Aorta (tissue), 5 donors: Measurements from ENCODE around the gene USP24. TPM values are rescaled to one million over a fixed set of nuclear protein-coding genes. Genes with fewer than 3 reads are reported as not detected.
A peak's percentile ranks its signal among the peaks of the same experiment; 100 is the strongest.
"Not testable (repeated sequence)": the region's sequence is repeated elsewhere in the genome, so short reads cannot be mapped to it uniquely, and the experiment has no call there.

Source experiments
- ATAC-seq: fragments of 200-7000 bp; cut with Tn5 transposase; one replicate; pipeline ENCODE4 v1.9.1; 2022; ENCODE audit warnings: moderate library complexity; ENCODE audit not compliant: low FRiP score
- DNase-seq, 2 donors: peaks; one replicate each; pipeline ENCODE4 v3.0.0-alpha.2; 2020
- H3K27ac ChIP-seq, 2 donors: one replicate each; pipeline ENCODE4 v1.5.1; 2013; ENCODE audit warnings: low read length in 2 of 2, mild to moderate bottlenecking in 2 of 2, moderate library complexity in 2 of 2, control low read depth in 1 of 2, inconsistent platforms in 1 of 2, low read depth in 1 of 2
- H3K27me3 ChIP-seq, 2 donors: one replicate each; pipeline ENCODE4 v1.6.1; 2013; ENCODE audit warnings: control low read depth in 1 of 2, low read length in 1 of 2, mild to moderate bottlenecking in 1 of 2, moderate library complexity in 1 of 2; ENCODE audit not compliant: insufficient read depth in 2 of 2, control insufficient read depth in 1 of 2
- H3K36me3 ChIP-seq, 2 donors: one replicate each; pipeline ENCODE4 v1.6.1; 2013; ENCODE audit warnings: control low read depth in 1 of 2, low read length in 1 of 2, mild to moderate bottlenecking in 1 of 2; ENCODE audit not compliant: insufficient read depth in 2 of 2, control insufficient read depth in 1 of 2
- H3K4me1 ChIP-seq, 2 donors: one replicate each; pipeline ENCODE4 v1.6.1; 2013; ENCODE audit warnings: low read length in 2 of 2, control low read depth in 1 of 2, mild to moderate bottlenecking in 1 of 2, moderate library complexity in 1 of 2; ENCODE audit not compliant: insufficient read depth in 2 of 2, control insufficient read depth in 1 of 2
- H3K4me3 ChIP-seq, 2 donors: one replicate each; pipeline ENCODE4 v1.5.1; 2013; ENCODE audit warnings: low read length in 2 of 2, control low read depth in 1 of 2, mild to moderate bottlenecking in 1 of 2
- H3K9me3 ChIP-seq: one replicate; pipeline ENCODE4 v1.6.1; 2013; ENCODE audit warnings: mild to moderate bottlenecking, low read length; ENCODE audit not compliant: control insufficient read depth
- WGBS, 2 donors: extraction: QIAGEN DNeasy Blood & Tissue Kit; methylation state at CpG; one replicate each; pipeline ENCODE4 v1.1.7; 2013; 5-methylcytosine and 5-hydroxymethylcytosine counted together
- intact Hi-C, 2 donors: fragments of 100-400 bp; cut with DNase I; formaldehyde crosslinking; loops; one replicate each; pipeline versions ENCODE4 v1.14.2 to v1.15.0; 2022
- microRNA-seq, 2 donors: library from miRNA; unstranded; fragments of <30 nt; microRNA quantifications; one replicate each; pipeline ENCODE4 v1.2.0, GENCODE V29; 2020
- polyA plus RNA-seq, 2 donors: library from polyadenylated mRNA; stranded (reverse); fragments of 200-250 nt; gene quantifications; one replicate each; pipeline ENCODE4 v1.2.3, GENCODE V29; 2013
- total RNA-seq, 2 donors: library from RNA; stranded (reverse); fragmentation: NEBNext Ultra II Directional; extraction: Animal tissue kit (Norgen Biotek cat#: 25700); gene quantifications; one replicate each; pipeline ENCODE4 v1.2.1, GENCODE V29; 2021
- donor health status: healthy with polysubstance abuse.
- donor health status: Bipolar disorder and iron deficiency.
- donor health status: DM: no; HTN: no; CAD: no.
- donor health status: DM: no; HTN: no; CAD: no.
- donor health status: DM: yes; HTN: yes; CAD: no.

The USP24 gene
- total and polyA plus RNA-seq, 4 donors = 4.4 to 54.4 (median 29.8) TPM

DNA sequence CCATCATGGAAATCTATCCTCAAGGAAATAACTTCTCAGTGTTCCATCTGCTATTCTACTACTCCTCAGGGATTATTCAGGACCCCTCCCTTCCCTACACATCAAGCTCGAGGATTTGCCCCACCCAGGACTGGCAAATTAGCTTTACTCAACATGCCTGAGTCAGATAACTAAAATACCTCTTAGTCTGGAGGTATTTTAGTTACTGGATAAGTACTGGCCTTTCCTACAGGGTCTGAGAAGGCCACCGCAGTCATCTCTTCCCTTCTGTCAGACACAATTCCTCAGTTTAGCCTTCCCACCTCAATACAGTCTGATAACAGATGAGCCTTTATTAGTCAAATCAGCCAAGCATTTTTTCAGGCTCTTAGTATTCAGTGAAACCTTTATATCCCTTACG, 188.5 kb downstream of the USP24 start:
- H3K27me3 ChIP-seq, intact Hi-C loops, H3K4me1 ChIP-seq, DNase-seq, H3K27ac ChIP-seq, H3K36me3 ChIP-seq, H3K9me3 ChIP-seq, ATAC-seq, H3K4me3 ChIP-seq: not testable (repeated sequence)
- 92 to 93% methylated on average over 2 to 3 of the region's 3 CpGs for whole genome bisulfite sequencing, 2 donors

GRCh38 chr1:55024163-55024562, 191.0 kb downstream of the USP24 start:
- H3K36me3 ChIP-seq, H3K4me1 ChIP-seq, DNase-seq, H3K27ac ChIP-seq, ATAC-seq, H3K9me3 ChIP-seq, intact Hi-C loops, H3K4me3 ChIP-seq, H3K27me3 ChIP-seq: not testable (repeated sequence)
- WGBS, 2 donors = 78 to 86% methylated on average over 7 to 9 of the region's 10 CpGs

GRCh38 chr1:55021942-55022546, 193.1 kb downstream of the USP24 start:
- H3K27me3 ChIP-seq = no peaks in the 10 kb centered on the region
- no peaks in the 10 kb centered on the region for H3K4me1 ChIP-seq
- H3K9me3 ChIP-seq = no peaks in the 10 kb centered on the region
- WGBS, 2 donors = 38 to 44% methylated on average over 15 of the region's 15 CpGs
- ATAC-seq = peak; percentile 92
- H3K4me3 ChIP-seq = no peak overlapping the region
- peak; percentile 86 to 94 for DNase-seq
- no peaks in the 10 kb centered on the region for H3K36me3 ChIP-seq
- H3K27ac ChIP-seq = no peak overlapping the region
- intact Hi-C loops = loop anchor here in 1 of 2 donors (1.0 kb wide), 2 partner anchors 72 to 77 kb away; no protein-coding TSS in a partner anchor

- Histone ChIP-seq H3K27me3 (no peaks in the 10 kb centered on the region), H3K4me3 (no peak overlapping the region), H3K4me1 (no peaks in the 10 kb centered on the region), H3K36me3 (no peaks in the 10 kb centered on the region), H3K27ac (no peak overlapping the region), H3K9me3 (no peaks in the 10 kb centered on the region)
- intact Hi-C loops = no loop called here
- no peak for ATAC-seq
- WGBS, 2 donors = 84 to 91% methylated on average over 9 of the region's 9 CpGs
- peak in 1 of 2 donors; percentile 16 for DNase-seq
Observed at GRCh38 chr1:55018395-55018794, 196.8 kb downstream of the USP24 start.

Small RNA genes within 50 kb of the gene (microRNA-seq; reads per million reads assigned to microRNA genes)
- gene MIR4422 = 0 to 0.99 reads per million in 2 donors

Other genes starting within 250 kb of the USP24 start
- gene TMEM61, start 234.7 kb downstream of the USP24 start, total RNA-seq = 1 to 10 TPM; 1.3 to 5.6 TPM
- 1 to 10 TPM in 1 of 2 donors, under 1 TPM in 1; 0.38 to 3.0 TPM for gene TMEM61, start 234.7 kb downstream of the USP24 start, polyA plus RNA-seq
- not detected for gene BSND, start 216.4 kb downstream of the USP24 start, total RNA-seq
- gene BSND, start 216.4 kb downstream of the USP24 start, polyA plus RNA-seq = not detected
- gene PCSK9, start 175.8 kb downstream of the USP24 start, total RNA-seq = under 1 TPM; 0.13 to 0.42 TPM
- under 1 TPM in 1 of 2 donors, not detected in 1; 0.38 TPM for gene PCSK9, start 175.8 kb downstream of the USP24 start, polyA plus RNA-seq